Activated CD4-positive, alpha-beta T cell treated with anti-CD3 and anti-CD28 coated beads, Interleukin-2, amount 50 U/mL, for 4 hours (primary cell): ENCODE results near the gene RNF144B.

Experiments
- DNase-seq, 2 experiments: peaks; one replicate each; pipeline ENCODE4 v3.0.0-alpha.2; 2020

The RNF144B gene

GRCh38 chr6:18412068-18412467 is 24.9 kb downstream of the RNF144B start:
- no peak for DNase-seq

GRCh38 chr6:18412644-18413043 is 25.5 kb downstream of the RNF144B start:
- DNase-seq, result no peak

GRCh38 chr6:18413381-18413780 is 26.2 kb downstream of the RNF144B start:
- no peak for DNase-seq

- no peak for DNase-seq
Measured at GRCh38 chr6:18414116-18414515, 27.0 kb downstream of the RNF144B start.

GRCh38 chr6:18415207-18415606 is 28.1 kb downstream of the RNF144B start:
- DNase-seq, result no peak

- DNase-seq, result no peak
Measured at GRCh38 chr6:18415671-18416340, 28.7 kb downstream of the RNF144B start.

GRCh38 chr6:18416341-18416679 is 29.2 kb downstream of the RNF144B start:
- DNase-seq, result no peak

- no peak for DNase-seq
Measured at GRCh38 chr6:18420328-18420727, 33.2 kb downstream of the RNF144B start.

GRCh38 chr6:18422136-18422535 is 35.0 kb downstream of the RNF144B start:
- DNase-seq, result no peak

GRCh38 chr6:18423426-18423825 is 36.3 kb downstream of the RNF144B start:
- no peak for DNase-seq

- no peak for DNase-seq
Measured at GRCh38 chr6:18424201-18424600, 37.1 kb downstream of the RNF144B start.

GRCh38 chr6:18425218-18425617 is 38.1 kb downstream of the RNF144B start:
- no peak for DNase-seq

GRCh38 chr6:18427296-18427695 is 40.1 kb downstream of the RNF144B start:
- no peak for DNase-seq

- no peak for DNase-seq
Measured at GRCh38 chr6:18429655-18430297, 42.6 kb downstream of the RNF144B start.

- no peak for DNase-seq
Measured at GRCh38 chr6:18431581-18431980, 44.4 kb downstream of the RNF144B start.

- DNase-seq, result no peak
Measured at GRCh38 chr6:18432180-18432579, 45.0 kb downstream of the RNF144B start.

GRCh38 chr6:18432619-18433018 is 45.5 kb downstream of the RNF144B start:
- no peak for DNase-seq

GRCh38 chr6:18433059-18433458 is 45.9 kb downstream of the RNF144B start:
- DNase-seq, result no peak

GRCh38 chr6:18436341-18436740 is 49.2 kb downstream of the RNF144B start:
- DNase-seq, result no peak

GRCh38 chr6:18439581-18439980 is 52.4 kb downstream of the RNF144B start:
- DNase-seq, result no peak

- no peak for DNase-seq
Measured at GRCh38 chr6:18441251-18441979, 54.3 kb downstream of the RNF144B start.

- DNase-seq, result no peak
Measured at GRCh38 chr6:18444111-18444510, 57.0 kb downstream of the RNF144B start.

- no peak for DNase-seq
Measured at GRCh38 chr6:18445228-18445627, 58.1 kb downstream of the RNF144B start.

GRCh38 chr6:18446771-18447170 is 59.6 kb downstream of the RNF144B start:
- no peak for DNase-seq
